ENCODE measurements around the gene INAFM2. TPM values are rescaled to one million over a fixed set of nuclear protein-coding genes. Genes with fewer than 3 reads are reported as not detected.

The INAFM2 gene
- total RNA-seq, 4 donors from 2014 or later, result 39.0 to 41.3 (median 40.7) TPM

GRCh38 chr15:40345867-40346578, 22.5 kb downstream of the INAFM2 start:
- 93% methylated on average over 5 of the region's 6 CpGs for WGBS
- H3K27ac ChIP-seq (replicated peaks in 1 of 4), result no peak overlapping the region
- no peak overlapping the region for H3K4me3 ChIP-seq
- intact Hi-C loops (cut with DNase I), result no loop called here
- TF ChIP-seq POLR2AphosphoS5 (IDR thresholded peaks at IDR 0.05) (no peak), CTCF (IDR thresholded peaks at IDR 0.05) (no peak), POLR2A (IDR thresholded peaks at IDR 0.05; ENCODE audit: low read depth) (no peak)
- H3K36me3 ChIP-seq, result no peaks in the 10 kb centered on the region
- no peak for DNase-seq (ENCODE audit: extremely low spot score)
- peaks cover 39 to 41% (median 40%) of the 10 kb centered on the region in 4 donors for H3K4me1 ChIP-seq
- H3K27me3 ChIP-seq, result no peaks in the 10 kb centered on the region
- H3K9me3 ChIP-seq, result no peaks in the 10 kb centered on the region

GRCh38 chr15:40346579-40347558, 23.4 kb downstream of the INAFM2 start:
- no peak for TF ChIP-seq POLR2A (IDR thresholded peaks at IDR 0.05; ENCODE audit: low read depth)
- no peak for TF ChIP-seq EP300 (IDR thresholded peaks at IDR 0.05)
- no peak for TF ChIP-seq CTCF (IDR thresholded peaks at IDR 0.05)
- no peak for TF ChIP-seq POLR2AphosphoS5 (IDR thresholded peaks at IDR 0.05)
- Histone ChIP-seq H3K9me3 (no peaks in the 10 kb centered on the region), H3K4me1 (peaks cover 31 to 32% (median 32%) of the 10 kb centered on the region in 4 donors), H3K27me3 (no peaks in the 10 kb centered on the region), H3K36me3 (no peaks in the 10 kb centered on the region), H3K27ac (replicated peaks in 1 of 4) (no peak overlapping the region), H3K4me3 (no peak overlapping the region)
- WGBS, result 92% methylated on average over 12 of the region's 15 CpGs
- no peak for DNase-seq (ENCODE audit: extremely low spot score)
- intact Hi-C loops (cut with DNase I), result no loop called here

GRCh38 chr15:40347559-40348473, 24.3 kb downstream of the INAFM2 start:
- no peak overlapping the region for H3K4me3 ChIP-seq
- WGBS, result 88% methylated on average over 6 of the region's 11 CpGs
- H3K9me3 ChIP-seq, result no peaks in the 10 kb centered on the region
- no peak for DNase-seq (ENCODE audit: extremely low spot score)
- H3K27ac ChIP-seq (replicated peaks in 1 of 4), result no peak overlapping the region
- peaks cover 22 to 23% (median 23%) of the 10 kb centered on the region in 4 donors for H3K4me1 ChIP-seq
- no peaks in the 10 kb centered on the region for H3K27me3 ChIP-seq
- H3K36me3 ChIP-seq, result no peaks in the 10 kb centered on the region
- TF ChIP-seq EP300 (IDR thresholded peaks at IDR 0.05) (no peak), CTCF (IDR thresholded peaks at IDR 0.05) (no peak), POLR2A (IDR thresholded peaks at IDR 0.05; ENCODE audit: low read depth) (no peak), POLR2AphosphoS5 (IDR thresholded peaks at IDR 0.05) (no peak)
- intact Hi-C loops (cut with DNase I), result no loop called here

- H3K4me1 ChIP-seq, result peaks cover 16 to 17% (median 16%) of the 10 kb centered on the region in 4 donors
- 89% methylated on average over 5 of the region's 5 CpGs for WGBS
- H3K4me3 ChIP-seq, result no peak overlapping the region
- H3K27ac ChIP-seq (replicated peaks in 1 of 4), result no peak overlapping the region
- no peak for DNase-seq (ENCODE audit: extremely low spot score)
- H3K9me3 ChIP-seq, result no peaks in the 10 kb centered on the region
- no peak for TF ChIP-seq EP300 (IDR thresholded peaks at IDR 0.05)
- no peak for TF ChIP-seq CTCF (IDR thresholded peaks at IDR 0.05)
- no peak for TF ChIP-seq POLR2AphosphoS5 (IDR thresholded peaks at IDR 0.05)
- TF ChIP-seq POLR2A (IDR thresholded peaks at IDR 0.05; ENCODE audit: low read depth), result no peak
- no peaks in the 10 kb centered on the region for H3K36me3 ChIP-seq
- no peaks in the 10 kb centered on the region for H3K27me3 ChIP-seq
- intact Hi-C loops (cut with DNase I), result no loop called here
Measured at GRCh38 chr15:40348474-40348870, 25.0 kb downstream of the INAFM2 start.

Data from esophagus muscularis mucosa (tissue), 4 donors.